GM18517 (cell line): ENCODE measurements around the gene PSD2.
"Not testable (repeated sequence)": the region's sequence is repeated elsewhere in the genome, so short reads cannot be mapped to it uniquely, and the experiment has no call there.

Source experiments
- ATAC-seq: cut with Tn5 transposase; IDR thresholded peaks from one replicate; pipeline ENCODE4 v1.9.1; 2021; ENCODE audit warnings: mild to moderate bottlenecking, moderate library complexity; ENCODE audit not compliant: unreplicated experiment

The PSD2 gene

GRCh38 chr5:139789116-139789844, 6.3 kb upstream of the PSD2 start:
- ATAC-seq = no peak

GRCh38 chr5:139789845-139790189, 5.8 kb upstream of the PSD2 start:
- ATAC-seq = no peak

GRCh38 chr5:139792218-139792617, 3.4 kb upstream of the PSD2 start:
- no peak for ATAC-seq

GRCh38 chr5:139792655-139793054, 3.0 kb upstream of the PSD2 start:
- ATAC-seq = not testable (repeated sequence)

GRCh38 chr5:139794067-139794846, 1.4 kb upstream of the PSD2 start:
- no peak for ATAC-seq

- no peak for ATAC-seq
Measured at GRCh38 chr5:139796061-139796806, 626 bp downstream of the PSD2 start.

GRCh38 chr5:139797335-139797734, 1.7 kb downstream of the PSD2 start:
- ATAC-seq = no peak

GRCh38 chr5:139797856-139798510, 2.4 kb downstream of the PSD2 start:
- ATAC-seq = no peak

- no peak for ATAC-seq
Measured at GRCh38 chr5:139798883-139799282, 3.3 kb downstream of the PSD2 start.

GRCh38 chr5:139799359-139799758, 3.8 kb downstream of the PSD2 start:
- ATAC-seq = no peak

- no peak for ATAC-seq
Measured at GRCh38 chr5:139803978-139804377, 8.4 kb downstream of the PSD2 start.

GRCh38 chr5:139804800-139805397, 9.3 kb downstream of the PSD2 start:
- no peak for ATAC-seq

- no peak for ATAC-seq
Measured at GRCh38 chr5:139805545-139805944, 9.9 kb downstream of the PSD2 start.

GRCh38 chr5:139806111-139806510, 10.5 kb downstream of the PSD2 start:
- no peak for ATAC-seq

- ATAC-seq = no peak
Measured at GRCh38 chr5:139806726-139807646, 11.4 kb downstream of the PSD2 start.

- ATAC-seq = no peak
Measured at GRCh38 chr5:139807647-139808030, 12.0 kb downstream of the PSD2 start.

- ATAC-seq = no peak
Measured at GRCh38 chr5:139808481-139809330, 13.1 kb downstream of the PSD2 start.

GRCh38 chr5:139809331-139809810, 13.8 kb downstream of the PSD2 start:
- no peak for ATAC-seq
